Measurements from ENCODE around the gene LHPP.

- TF ChIP-seq, protein P1, sequence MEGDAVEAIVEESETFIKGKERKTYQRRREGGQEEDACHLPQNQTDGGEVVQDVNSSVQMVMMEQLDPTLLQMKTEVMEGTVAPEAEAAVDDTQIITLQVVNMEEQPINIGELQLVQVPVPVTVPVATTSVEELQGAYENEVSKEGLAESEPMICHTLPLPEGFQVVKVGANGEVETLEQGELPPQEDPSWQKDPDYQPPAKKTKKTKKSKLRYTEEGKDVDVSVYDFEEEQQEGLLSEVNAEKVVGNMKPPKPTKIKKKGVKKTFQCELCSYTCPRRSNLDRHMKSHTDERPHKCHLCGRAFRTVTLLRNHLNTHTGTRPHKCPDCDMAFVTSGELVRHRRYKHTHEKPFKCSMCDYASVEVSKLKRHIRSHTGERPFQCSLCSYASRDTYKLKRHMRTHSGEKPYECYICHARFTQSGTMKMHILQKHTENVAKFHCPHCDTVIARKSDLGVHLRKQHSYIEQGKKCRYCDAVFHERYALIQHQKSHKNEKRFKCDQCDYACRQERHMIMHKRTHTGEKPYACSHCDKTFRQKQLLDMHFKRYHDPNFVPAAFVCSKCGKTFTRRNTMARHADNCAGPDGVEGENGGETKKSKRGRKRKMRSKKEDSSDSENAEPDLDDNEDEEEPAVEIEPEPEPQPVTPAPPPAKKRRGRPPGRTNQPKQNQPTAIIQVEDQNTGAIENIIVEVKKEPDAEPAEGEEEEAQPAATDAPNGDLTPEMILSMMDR (IDR thresholded peaks at IDR 0.05): no peak
- no peak for TF ChIP-seq EZH2phosphoT487 (IDR thresholded peaks at IDR 0.05)
Observed at GRCh38 chr10:124537891-124538290, 76.3 kb downstream of the LHPP start.

Data from neural progenitor cell (in vitro differentiated cells).